ENCODE measurements around the gene HSF2BP.
"Not testable (repeated sequence)": the region's sequence is repeated elsewhere in the genome, so short reads cannot be mapped to it uniquely, and the experiment has no call there.

The HSF2BP gene

DNA sequence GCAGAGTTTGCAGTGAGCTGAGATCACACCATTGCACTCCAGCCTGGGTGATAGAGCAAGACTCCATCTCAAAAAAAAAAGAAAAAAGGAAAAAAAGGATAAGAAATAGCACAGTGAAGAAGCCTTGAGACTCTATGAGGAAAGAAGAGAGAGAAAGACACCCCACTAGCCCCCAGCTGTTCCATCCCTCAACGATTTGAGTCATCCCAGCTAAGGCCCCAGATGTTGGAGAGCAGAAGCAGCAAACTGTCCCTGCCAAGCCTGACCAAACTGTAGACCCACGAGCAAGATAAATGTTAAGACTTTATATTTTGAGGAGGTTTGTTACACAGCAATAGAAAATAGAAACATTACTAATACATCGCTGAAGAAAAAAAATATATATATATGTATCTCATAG is 42.4 kb downstream of the HSF2BP start:
- not testable (repeated sequence) for FAIRE-seq

DNA sequence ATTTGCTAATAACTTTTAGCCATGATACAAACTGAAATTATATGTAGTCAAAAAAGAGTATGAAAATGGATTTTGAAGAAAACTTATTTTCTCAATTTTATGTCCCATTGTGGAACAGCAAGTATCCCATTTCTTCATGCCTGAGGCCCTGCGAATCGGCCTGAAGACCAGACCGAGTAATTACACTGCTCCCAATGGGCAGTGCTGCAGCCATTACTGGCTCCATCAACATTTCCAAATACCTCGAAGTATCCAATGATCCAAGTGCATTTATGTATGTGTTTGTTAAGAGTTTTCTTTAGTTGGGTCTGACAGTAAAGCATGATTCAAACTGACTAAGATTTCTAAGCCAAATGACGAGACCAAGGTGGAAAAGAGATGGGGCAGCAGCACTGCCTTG is 44.4 kb downstream of the HSF2BP start:
- FAIRE-seq, result no peak

DNA sequence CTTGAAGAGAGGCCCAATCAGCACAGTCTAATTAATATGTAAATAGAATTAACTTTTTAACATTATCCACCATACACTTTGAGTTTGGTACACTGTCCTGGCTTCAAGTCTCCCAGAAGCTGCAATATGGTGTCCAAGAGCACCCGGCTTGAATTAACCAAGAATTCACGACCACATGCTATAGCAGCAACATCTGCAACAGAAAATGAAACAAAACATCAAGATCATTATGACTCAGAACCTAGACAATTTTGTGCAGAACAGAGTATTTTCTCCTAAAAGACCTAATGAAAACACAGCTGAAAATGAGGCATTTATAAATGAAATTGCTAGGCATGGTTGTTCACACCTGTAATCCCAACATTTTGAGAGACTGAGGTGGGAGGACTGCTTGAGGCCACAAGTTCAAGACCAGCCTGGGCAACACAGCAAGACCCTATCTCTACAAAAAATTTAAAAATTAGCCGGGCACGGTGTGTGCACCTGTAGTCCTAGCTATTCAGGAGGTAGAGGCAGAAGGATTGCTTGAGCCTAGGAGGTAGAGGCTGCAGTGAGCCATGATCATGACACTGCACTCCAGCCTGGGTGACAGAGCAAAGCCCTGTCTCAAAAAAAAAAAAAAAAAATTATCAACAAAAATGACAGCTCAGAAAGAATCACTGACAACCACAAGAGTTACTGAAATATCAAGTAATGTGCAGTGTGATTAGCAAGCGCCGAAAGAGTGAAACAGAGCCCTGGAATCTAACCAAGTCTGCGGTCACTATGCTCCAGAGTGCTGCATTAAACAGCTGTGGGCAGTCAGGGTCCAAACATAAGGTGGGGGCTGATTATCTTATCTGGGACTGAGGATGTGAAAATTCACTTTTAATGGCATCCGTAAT is 45.3 kb downstream of the HSF2BP start:
- FAIRE-seq, result no peak

DNA sequence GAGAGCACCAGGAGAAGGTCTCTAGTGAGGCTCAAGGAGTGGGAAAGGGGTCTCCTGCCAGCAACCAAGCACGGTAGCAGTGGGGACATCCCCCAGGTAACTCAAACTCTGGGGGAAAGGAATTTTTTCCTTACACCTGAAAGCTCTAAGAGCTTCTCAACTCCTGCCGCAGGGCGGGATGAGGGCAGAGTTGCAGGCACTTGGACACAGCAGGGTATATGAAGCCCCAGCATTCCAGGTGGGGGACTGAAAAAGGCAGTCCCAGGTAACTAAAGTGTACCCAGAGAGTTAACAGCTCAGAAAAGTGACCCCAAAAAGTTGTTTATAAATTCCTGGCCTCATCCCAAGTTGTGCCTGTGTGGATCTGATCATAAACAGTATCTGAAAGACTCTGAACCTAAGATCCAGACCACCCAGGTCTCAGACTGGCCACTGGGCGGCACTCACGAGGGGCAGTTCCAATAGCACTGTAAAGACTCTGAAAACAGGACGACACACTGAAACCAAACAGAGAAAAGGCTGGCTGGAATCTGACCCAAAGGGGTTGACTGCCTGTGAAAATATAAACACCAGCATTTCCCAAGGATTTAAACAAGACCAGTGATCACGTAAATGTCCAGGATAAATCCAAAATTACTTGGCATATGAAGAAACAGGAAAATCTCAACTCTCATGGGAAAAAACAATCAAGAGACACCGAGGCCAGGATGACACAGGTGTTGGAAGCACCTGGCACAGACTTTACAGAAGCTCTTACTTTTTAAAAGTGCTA is 47.5 kb downstream of the HSF2BP start:
- FAIRE-seq, result no peak

DNA sequence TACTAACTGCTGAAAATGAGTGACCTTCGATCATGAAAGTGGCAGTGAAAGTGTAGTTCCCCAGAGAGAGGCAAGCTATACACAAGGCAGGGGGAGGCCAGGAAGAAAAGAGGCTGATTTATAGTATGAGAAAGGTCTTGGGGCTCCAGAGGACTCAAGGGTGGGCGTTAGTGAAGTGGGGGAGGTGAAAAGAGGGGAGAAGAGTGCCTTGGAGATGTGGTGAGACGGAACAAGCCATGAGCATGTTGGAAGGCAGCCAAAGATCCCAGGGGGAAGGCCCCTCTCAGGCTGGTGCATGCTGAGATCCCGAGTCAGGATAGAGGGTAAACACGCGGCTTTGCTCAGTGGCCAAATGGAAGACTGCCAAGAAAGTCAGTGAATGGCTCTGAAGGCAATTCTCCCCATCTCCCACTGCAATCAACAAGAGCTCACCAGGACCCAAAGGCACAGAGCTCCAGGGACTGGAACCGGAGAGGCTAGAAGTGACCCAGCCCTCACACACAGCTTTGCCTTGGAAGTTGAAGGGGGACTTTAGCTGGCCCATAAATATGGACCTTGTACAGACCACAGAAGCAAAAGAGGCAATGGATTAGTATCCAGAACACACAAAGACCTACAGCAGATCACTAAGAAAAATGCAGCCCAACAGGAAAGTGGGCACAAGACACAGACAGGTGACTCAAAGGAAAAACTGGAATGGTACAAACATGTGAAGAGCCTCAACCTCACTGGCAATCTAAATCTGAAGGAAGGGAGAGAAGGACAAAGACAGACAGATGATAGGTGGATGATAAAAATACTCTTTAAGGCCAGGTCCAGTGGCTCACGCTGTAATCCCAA is 49.6 kb downstream of the HSF2BP start:
- no peak for FAIRE-seq

DNA sequence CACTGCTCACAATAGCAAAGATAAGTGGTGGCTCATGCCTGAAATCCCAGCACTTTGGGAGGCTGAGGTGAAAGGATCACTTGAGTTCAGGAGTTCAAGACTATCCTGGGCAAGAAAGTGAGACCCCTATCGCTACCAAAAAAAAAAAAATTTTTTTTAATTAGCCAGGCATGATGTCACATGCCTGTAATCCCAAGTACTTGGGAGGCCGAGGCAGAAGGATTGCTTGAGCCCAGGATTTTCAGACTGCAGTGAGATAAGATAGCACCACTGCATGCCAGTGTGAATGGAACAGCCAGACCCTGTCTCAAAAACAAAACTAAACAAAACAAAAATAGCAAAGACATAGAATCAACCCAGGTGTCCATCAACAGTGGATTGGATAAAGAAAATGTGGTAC is 50.6 kb downstream of the HSF2BP start:
- no peak for FAIRE-seq

DNA sequence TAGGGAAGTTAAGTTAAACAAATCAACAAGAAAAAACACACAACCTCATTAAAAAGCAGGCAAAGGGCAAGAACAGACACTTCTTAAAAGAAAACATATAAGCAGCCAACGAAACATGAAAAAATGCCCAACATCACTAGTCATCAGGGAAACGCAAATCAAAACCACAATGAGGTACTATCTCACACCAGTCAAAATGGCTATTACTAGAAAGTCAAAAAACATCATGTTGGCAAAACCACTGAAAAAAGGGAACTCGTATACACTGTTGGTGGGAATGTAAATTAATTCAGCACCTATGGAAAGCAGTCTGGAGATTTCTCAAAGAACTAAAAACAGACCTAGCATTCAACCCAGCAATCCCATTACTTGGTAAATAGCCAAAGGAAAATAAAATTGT is 51.1 kb downstream of the HSF2BP start:
- FAIRE-seq, result no peak

DNA sequence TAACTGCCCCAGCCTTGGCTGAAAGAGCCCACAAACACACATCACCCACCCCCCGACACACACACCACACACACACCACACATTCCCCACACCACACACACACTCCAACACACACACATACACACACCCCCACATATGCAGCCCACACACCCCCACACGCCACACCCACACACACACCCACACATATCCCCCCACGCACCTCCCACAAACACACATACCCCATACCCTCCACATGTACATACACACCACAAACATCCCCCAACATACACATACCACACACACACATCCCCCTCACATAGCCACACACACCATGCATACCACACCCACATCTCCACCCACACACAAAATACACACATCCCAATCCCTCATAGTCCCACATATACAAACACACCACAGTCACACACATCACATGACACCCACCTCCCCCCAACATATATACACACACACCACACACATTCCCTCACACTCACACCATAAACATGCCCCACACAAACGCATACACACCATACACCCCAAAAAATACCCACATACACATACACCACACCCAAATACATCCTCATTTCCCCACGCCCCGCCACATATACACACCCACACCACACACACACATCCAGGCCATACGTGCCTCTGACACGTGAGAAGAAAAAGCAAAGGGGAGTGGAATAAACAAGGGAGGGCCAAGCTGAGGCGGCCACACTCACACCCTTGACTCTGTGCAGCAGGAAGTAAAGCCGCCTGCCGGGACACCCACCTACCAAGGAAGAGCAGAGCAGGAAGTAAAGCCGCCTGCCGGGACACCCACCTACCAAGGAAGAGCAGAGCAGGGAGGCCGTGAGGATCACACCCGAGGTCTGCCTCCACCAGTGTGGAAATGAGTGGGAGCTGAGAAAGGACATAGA is 53.7 kb downstream of the HSF2BP start:
- no peak for FAIRE-seq

DNA sequence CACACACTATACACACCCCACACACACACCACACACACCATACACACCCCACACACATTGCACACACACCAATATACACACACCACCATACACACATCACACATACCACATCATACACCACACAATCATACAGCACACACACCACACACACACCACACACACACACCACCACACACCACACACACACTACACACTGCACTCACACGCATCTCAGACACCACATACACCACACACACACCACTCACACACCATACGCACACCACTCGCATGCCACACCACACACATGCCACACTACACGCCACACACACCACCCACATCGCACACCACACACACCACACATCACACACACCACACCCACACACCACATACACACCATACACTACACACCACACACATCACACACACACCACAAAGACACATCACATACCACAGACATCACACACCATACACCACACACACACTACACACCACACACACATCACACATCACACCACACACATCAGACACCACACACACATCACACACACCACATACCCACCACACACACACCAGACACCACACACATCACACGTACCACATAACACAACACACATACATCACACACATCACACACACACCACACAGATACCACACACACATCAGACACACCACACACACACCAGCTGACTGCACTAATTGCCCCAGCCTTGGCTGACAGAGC is 54.6 kb downstream of the HSF2BP start:
- no peak for FAIRE-seq

DNA sequence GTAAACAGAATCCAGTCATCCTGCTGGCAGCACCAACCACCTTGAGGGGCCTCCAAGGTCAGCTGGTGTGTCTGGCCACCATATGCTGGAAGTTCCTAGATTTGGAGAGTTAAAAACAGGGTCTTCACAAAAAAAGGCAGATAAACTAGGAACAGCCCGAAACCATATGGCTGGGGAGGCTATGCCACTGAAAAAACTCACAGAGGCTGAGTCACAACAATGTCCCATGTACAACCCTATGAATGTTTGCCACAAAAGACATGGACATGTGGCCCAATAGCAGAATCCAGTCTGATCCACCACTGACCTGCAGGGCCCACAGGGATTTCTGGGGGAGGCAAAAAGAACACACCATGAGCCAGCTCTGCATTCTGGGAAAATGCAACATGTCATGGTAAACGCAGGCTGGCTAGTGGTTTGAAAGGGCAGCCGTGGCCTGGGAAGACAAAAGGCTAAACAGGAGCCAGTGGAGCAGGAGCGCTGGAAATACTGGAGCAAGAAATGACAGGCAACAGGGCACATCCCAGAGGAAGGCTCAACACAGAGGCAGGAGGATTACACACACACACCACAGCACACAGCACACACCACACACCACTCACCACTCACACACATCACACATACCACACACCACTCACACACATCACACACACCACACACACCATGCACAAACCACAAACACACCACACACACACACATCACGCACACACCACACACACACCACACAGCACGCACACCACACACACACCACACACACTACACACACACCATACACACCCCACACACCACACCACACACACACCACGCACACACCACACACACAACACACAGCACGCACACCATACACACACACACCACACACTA is 55.4 kb downstream of the HSF2BP start:
- FAIRE-seq, result no peak

DNA sequence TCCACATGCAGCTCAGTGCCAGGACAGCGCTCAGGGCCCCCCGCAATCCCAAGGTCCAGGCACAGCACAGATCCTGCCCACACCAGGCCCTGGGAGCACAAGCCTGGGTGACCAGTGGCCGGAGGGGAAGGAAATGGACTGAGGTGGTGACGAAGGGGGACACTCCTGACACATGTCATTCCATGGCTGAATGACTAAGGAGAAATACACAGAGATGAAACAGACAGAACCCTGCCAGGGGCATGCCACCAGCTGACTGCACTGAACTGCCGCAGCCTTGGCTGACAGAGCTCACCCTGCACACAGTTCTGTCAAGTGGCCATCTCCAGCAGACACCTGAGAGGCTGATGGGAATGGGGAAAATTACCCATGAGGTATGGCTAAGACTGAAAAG is 56.1 kb downstream of the HSF2BP start:
- FAIRE-seq, result no peak

DNA sequence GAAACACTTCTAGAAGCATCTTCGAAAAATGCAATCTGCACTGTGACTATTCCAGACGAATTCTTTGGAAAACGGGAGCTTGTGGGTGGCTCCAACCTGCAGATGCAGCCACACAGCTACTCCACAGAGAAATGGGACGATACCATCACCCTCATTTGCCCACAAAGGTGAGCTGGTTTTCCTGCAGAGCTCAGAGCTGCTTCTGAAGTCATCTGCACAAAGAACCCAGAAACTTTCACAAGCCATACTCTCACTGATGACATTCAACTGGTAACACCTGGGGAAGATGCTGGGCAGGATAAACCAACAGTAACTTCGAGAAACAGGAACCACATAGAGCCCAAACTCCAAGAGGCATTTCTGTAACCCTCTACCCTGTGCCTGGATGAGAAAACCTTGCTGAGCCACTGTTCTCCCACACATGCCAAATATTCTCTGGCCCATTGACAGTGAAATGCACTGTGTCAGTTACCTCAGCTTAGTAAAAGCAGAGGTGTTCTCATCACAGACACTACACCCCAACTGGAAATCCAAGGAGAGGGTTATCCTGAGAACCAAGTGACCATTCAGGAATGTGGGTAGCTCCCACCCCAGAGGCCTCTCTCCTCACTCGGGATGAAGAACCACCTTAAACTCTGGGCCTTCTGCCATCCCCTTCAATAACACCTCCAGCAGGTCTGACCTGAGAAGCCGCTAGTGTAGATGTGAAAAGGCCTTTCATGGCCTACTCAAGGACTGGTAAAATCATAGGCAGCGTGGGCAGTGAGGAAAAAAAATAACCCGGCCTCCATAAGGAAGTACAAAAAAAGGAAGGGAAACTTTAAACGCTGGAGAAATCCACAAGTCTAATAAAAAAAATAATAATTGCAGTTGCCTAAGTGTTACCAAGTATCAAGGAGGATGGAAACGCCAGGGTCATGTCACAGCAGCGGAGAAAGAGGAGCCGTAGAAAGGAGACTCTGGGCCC is 56.7 kb downstream of the HSF2BP start:
- no peak for FAIRE-seq

DNA sequence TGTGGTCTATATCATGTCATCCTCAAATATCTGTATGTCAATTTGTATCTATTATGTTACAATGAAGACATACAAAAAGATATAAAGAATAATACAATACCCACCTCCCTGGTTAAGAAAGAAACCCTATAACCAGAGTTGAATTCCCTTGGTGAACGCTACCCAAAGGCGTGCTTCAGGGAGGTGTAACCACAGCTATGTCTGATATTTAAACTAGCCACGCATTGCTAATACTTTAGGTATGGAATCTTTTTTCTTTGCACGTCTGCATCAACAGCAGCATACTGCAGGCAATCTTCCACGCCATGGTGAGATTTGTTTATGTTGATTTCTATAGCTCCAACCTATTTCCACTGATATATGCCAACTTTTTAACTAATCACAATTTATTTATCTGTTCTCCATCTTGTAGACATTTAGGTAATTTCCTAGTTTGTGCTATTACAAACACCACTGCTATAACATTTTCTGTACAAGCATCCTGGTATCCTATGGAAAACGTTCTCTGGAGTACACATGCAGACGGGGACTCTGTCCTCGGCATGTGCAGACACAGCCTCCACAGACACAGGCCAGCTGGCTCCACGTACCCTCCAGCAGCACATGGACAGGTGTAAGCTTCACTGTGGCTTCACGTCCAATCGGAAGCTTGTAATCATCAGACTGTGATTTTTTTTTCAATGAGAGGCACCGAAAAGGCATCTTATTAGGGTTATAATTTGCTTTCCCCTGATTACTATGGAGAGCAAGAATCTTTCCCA is 58.5 kb downstream of the HSF2BP start:
- FAIRE-seq, result no peak

DNA sequence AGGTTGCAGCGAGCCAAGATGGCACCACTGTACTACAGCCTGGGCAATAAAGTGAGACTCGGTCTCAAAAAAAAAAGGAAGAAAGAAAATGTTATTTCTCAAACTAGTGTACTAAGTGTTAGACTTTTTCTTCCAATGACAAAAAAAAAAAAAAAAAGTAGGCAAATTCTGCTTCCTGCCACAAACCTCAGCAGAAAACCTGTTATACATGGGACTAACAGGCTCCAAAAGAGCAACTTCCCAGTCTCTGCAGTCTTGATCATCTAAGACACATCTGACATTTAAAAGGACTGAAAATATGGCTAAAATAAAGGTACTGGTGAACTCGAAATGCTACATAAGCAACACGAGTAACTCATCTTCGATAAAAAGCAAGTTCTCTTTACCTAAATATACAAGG is 59.6 kb downstream of the HSF2BP start:
- FAIRE-seq, result no peak

DNA sequence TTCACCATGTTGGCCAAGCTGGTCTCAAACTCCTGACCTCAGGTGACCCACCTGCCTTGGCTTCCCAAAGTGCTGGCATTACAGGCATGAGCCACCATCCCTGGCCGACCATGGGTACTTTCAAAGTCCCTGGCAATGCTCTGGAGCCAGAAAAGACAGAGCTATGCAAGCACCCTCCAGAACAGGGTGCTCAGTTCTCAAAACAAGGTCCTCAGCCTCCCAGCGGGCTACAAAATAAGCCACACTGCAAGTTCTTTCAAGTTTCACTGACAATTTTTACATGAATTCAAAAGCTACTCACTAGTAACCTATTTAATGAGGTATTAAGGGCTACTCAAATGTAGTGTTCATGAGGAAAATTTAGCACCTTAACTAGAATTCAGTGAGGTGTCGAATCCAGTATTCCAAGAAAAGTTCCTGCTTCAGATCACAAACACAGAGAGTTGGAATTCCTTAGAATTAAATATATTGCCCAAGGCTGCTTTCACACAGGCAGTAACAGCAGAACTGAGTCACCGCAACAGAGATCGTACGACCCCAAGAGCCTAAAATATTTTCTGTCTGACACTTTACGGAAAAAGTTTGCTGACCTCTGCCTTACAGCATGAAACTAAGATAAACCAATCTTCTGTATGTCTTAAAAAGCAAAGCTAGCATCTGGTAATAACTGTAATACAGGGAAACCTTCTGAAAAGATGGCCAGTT is 60.7 kb downstream of the HSF2BP start:
- FAIRE-seq, result no peak

DNA sequence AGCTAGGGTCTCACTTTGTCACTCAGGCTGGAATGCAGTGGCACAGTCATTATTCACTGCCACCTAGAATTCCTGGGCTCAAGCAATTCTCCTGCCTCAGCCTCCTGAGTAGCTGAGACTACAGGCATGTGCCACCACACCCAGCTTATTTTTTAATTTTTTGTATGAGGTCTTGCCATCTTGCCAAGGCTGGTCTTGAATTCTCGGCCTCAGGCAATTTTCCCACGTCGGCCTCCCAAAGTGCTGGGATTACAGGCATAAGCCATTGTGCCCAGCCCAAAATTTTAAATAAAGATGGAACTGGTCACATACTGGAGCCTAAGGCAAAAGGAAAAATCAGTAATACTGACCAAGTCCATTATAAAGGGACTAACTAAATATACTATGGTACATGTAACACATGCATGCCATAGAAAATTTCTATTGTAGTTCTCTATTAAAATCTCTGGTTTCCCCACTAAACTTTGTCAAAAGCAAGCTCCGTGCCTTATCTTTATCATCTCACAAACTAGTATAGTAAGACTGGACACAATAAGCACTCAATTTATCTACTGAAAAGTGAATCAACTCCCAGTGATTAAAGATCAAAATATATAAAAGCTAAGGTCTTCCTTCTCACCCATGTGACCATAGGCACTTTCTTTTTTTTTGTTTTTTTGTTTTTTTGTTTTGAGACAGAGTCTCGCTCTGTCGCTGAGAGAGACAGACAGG is 61.6 kb downstream of the HSF2BP start:
- no peak for FAIRE-seq

DNA sequence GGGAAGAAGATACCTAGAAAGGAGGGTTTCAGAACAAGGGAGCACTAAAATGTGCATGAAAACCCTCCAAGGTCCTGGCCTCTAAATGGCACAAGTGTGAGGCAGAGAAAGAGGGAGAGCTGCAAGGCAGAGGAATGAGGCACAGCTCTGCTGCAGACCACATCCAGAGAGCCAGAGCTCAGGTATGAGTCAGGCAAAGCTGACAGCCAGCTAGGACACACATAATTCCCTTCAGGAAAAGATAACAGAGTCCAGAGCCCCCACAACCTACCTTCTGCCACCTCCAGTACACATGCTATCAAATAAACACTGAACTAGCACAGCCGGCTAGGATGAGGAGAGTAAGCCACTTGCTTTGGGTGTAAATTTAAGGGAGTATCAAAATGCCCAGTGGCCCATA is 62.2 kb downstream of the HSF2BP start:
- no peak for FAIRE-seq

Data from colon (tissue), 2 donors.